ENCODE results near the gene ANKRD23.

- TF ChIP-seq EZH2phosphoT487 (IDR thresholded peaks at IDR 0.05; ENCODE audit: low read depth) (no peak), CTCF (IDR thresholded peaks at IDR 0.05; ENCODE audit: low read depth, low read length) (no peak)
These were observed 14.9 kb downstream of the ANKRD23 start for GRCh38 chr2:96828874-96829273.
